Measurements from ENCODE around the gene GAPVD1.
"Not testable (repeated sequence)": the region's sequence is repeated elsewhere in the genome, so short reads cannot be mapped to it uniquely, and the experiment has no call there.

Gene GAPVD1

DNA sequence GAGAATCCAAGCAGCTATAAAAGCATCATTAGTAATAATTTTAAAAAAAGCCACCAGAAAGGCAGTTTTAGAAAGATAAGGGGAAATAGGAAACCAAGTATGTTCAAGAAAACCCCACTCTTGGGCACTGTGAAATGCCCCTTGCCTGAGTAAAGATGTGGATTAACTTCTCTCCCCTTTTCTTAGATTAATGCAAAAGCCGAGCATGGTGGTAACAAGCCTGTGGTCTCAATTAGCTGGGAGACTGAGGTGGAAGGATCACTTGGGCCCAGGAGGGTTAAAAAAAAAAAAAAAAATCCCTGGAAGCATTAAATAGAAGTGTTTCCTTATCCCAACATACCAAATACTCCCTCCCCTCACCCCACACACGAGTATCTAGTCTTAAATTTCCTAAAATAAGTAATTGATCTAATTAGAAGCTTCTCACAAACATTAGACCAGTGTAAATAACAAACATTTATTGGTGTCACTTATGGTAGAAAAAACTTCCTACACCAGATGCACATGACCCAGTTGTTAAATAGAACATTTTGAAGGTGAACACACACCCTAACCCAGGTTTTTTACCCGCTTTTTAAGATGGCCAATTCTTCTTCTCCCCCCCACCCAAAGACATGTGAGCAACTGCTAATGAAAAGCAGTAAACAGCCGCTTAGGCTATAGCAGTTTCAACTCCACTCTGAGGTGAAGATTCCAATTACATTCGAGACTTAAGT lies 25.7 kb upstream of the GAPVD1 start:
- peak overlapping the region; percentile 9 for H3K4me3 ChIP-seq (ENCODE audit: low read depth, low read length)
- in situ Hi-C loops (cut with HindIII; ENCODE audit: low sequenced_read_pairs): no loop called here
- DNase-seq (ENCODE audit: low read depth): no peak
- TF ChIP-seq, protein P1, sequence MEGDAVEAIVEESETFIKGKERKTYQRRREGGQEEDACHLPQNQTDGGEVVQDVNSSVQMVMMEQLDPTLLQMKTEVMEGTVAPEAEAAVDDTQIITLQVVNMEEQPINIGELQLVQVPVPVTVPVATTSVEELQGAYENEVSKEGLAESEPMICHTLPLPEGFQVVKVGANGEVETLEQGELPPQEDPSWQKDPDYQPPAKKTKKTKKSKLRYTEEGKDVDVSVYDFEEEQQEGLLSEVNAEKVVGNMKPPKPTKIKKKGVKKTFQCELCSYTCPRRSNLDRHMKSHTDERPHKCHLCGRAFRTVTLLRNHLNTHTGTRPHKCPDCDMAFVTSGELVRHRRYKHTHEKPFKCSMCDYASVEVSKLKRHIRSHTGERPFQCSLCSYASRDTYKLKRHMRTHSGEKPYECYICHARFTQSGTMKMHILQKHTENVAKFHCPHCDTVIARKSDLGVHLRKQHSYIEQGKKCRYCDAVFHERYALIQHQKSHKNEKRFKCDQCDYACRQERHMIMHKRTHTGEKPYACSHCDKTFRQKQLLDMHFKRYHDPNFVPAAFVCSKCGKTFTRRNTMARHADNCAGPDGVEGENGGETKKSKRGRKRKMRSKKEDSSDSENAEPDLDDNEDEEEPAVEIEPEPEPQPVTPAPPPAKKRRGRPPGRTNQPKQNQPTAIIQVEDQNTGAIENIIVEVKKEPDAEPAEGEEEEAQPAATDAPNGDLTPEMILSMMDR (IDR thresholded peaks at IDR 0.05; ENCODE audit: low read depth, low read length, missing control alignments): no peak

DNA sequence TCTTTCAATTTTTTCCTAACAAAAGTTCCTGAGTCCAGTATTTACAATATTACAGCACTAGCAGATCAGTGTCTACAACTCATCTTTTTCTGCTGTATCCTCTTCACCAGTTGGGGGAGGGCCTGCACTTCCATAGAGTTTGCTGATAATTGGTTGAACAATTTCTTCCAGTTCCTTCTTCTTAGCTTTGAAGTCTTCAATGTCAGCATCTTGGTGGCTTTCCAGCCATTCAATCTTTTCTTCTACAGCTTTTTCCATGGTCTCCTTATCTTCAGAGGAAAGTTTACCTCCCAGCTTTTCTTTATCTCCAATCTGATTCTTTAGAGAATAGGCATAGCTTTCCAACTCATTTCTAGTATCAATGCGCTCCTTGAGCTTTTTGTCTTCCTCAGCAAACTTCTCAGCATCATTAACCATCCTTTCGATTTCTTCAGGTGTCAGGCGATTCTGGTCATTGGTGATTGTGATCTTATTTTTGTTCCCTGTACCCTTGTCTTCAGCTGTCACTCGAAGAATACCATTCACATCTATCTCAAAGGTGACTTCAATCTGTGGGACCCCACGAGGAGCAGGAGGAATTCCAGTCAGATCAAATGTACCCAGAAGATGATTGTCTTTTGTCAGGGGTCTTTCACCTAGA lies 25.0 kb upstream of the GAPVD1 start:
- in situ Hi-C loops (cut with HindIII; ENCODE audit: low sequenced_read_pairs); DNase-seq (ENCODE audit: low read depth): not testable (repeated sequence)
- H3K4me3 ChIP-seq (ENCODE audit: low read depth, low read length): peak overlapping the region; percentile 9

DNA sequence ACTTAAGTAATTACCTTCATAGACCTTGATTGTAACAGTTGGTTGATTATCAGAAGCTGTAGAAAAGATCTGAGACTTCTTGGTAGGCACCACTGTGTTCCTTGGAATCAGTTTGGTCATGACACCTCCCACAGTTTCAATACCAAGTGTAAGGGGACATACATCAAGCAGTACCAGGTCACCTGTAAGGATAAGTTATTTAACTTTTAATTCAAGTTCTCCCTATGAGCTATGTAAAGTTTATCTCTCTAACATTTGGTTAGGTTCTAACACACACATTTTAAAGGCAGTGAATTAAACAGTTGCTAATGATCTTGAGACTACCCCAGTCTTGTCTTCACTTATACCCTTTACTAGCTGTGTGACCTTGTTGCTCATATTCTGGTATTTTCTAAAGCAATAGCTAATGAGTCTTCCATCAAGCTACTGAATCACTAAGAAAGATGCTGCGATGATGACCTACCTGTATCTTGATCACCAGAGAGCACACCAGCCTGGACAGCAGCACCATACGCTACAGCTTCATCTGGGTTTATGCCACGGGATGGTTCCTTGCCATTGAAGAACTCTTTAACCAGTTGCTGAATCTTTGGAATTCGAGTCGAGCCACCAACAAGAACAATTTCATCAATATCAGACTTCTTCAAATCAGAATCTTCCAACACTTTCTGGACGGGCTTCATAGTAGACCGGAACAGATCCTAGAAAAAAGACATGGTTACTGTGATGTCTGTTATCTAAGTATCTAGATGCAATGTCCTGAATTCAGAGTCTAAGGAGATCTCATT lies 23.3 kb upstream of the GAPVD1 start:
- DNase-seq (ENCODE audit: low read depth): no peak
- peak overlapping the region; percentile 95 for H3K4me3 ChIP-seq (ENCODE audit: low read depth, low read length)
- TF ChIP-seq, protein P1 (IDR thresholded peaks at IDR 0.05; ENCODE audit: low read depth, low read length, missing control alignments): no peak
- in situ Hi-C loops (cut with HindIII; ENCODE audit: low sequenced_read_pairs): no loop called here

DNA sequence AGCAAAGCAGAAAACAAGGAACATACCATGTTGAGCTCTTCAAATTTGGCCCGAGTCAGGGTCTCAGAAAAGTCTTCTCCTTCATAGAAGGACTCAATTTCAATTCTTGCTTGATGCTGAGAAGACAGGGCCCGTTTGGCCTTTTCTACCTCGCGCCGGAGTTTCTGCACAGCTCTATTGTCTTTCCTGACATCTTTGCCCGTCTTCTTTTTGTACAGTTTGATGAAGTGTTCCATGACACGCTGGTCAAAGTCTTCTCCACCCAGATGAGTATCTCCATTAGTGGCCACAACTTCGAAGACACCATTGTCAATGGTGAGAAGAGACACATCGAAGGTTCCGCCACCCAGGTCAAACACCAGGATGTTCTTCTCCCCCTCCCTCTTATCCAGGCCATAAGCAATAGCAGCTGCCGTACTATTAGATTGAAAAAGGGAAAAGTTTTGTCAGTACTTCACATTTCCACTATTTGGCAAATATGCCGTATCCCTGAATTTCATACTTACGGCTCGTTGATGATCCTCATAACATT lies 22.6 kb upstream of the GAPVD1 start:
- in situ Hi-C loops (cut with HindIII; ENCODE audit: low sequenced_read_pairs): no loop called here
- TF ChIP-seq, protein P1 (IDR thresholded peaks at IDR 0.05; ENCODE audit: low read depth, low read length, missing control alignments): no peak
- no peak for DNase-seq (ENCODE audit: low read depth)
- peak overlapping the region; percentile 95 for H3K4me3 ChIP-seq (ENCODE audit: low read depth, low read length)

DNA sequence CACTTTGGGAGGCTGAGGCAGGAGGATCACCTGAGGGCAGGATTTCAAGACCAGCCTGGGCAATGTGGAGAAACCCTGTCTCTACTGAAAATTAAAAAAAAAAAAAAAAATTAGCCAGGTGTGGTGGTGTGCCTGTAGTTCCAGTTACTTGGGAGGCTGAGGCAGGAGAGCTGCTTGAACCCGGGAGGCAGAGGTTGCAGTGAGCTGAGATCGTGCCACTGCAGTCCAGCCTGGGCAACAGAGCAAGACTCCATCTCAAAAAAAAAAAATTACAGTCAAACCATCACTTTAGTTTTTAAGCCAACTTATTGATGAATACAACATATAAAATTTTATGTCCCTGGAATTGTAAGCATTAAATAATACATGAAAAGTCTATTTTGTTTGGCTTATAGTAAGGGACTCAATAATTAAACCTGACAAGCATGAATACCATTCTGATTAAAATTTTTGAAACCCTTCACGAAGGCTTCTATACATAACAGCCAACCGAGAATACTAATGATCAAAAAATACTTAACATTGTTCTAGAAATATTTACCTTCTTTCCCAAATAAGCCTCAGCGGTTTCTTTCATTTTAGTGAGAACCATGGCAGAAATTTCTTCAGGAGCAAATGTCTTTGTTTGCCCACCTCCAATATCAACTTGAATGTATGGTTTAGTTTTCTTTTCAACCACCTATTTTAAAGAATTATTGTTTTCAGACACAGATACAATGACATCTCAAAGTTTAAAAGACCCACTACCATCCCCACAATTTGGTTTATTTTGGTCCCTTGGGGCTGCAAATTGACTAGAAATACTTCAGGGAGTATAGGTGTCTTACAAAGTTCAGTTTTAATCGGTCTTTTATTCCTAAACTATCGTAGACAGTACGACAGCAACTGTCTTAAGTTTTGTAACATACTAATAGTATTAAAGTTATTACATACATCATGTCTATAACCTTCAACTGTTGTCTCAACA lies 21.7 kb upstream of the GAPVD1 start:
- no peak for DNase-seq (ENCODE audit: low read depth)
- TF ChIP-seq, protein P1 (IDR thresholded peaks at IDR 0.05; ENCODE audit: low read depth, low read length, missing control alignments): no peak
- in situ Hi-C loops (cut with HindIII; ENCODE audit: low sequenced_read_pairs): no loop called here
- H3K4me3 ChIP-seq (ENCODE audit: low read depth, low read length): peak overlapping the region; percentile 95

DNA sequence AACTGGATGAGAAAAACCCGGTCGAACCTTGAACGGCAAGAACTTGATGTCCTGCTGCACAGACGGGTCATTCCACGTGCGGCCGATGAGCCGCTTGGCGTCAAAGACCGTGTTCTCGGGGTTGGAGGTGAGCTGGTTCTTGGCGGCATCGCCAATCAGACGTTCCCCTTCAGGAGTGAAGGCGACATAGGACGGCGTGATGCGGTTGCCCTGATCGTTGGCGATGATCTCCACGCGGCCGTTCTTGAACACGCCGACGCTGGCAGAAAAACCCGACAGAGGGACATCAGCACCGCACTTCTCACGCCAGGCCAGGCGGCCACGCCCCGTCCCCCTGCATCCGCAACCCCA lies 21.0 kb upstream of the GAPVD1 start:
- in situ Hi-C loops (cut with HindIII; ENCODE audit: low sequenced_read_pairs): no loop called here
- peak overlapping the region; percentile 95 for H3K4me3 ChIP-seq (ENCODE audit: low read depth, low read length)
- TF ChIP-seq, protein P1 (IDR thresholded peaks at IDR 0.05; ENCODE audit: low read depth, low read length, missing control alignments): no peak
- no peak for DNase-seq (ENCODE audit: low read depth)

All from astrocyte of the cerebellum (primary cell).